Esophagus muscularis mucosa (tissue), 3 donors: ENCODE data around the gene CAPN2.

Experiments
- CTCF ChIP-seq, 3 experiments: fragments of 200-600 bp in 2 of 3; fragments of 450-650 bp in 1 of 3; sonication (generic) in 2 of 3; IDR thresholded peaks; one replicate each; pipeline ENCODE4 v1.5.1; 2017 to 2019; ENCODE audit warnings: antibody characterized with exemption in 3 of 3, mild to moderate bottlenecking in 2 of 3, moderate library complexity in 1 of 3
- POLR2A ChIP-seq: fragments of 450-650 bp; IDR thresholded peaks from one replicate; pipeline ENCODE4 v1.6.1; 2017; ENCODE audit warnings: antibody characterized with exemption, moderate library complexity, mild to moderate bottlenecking, low read depth

GRCh38 chr1:223706077-223706973 is 6.0 kb upstream of the CAPN2 start:
- no peak for TF ChIP-seq POLR2A
- TF ChIP-seq CTCF (IDR thresholded peaks at IDR 0.05) = no peak
